ENCODE measurements around the gene LRP11.

Gene LRP11

GRCh38 chr6:149906405-149906804, 42.2 kb upstream of the LRP11 start:
- Histone ChIP-seq H3K9me3 (ENCODE audit: insufficient read depth, low read depth, low read length) (peaks cover 22% of the 10 kb centered on the region), H2BK120ac (ENCODE audit: insufficient read depth, low read length, poor library complexity) (no peak overlapping the region), H2BK5ac (ENCODE audit: low read depth, low read length, poor library complexity) (no peak overlapping the region), H3K18ac (ENCODE audit: low read length) (no peak overlapping the region), H3K9ac (ENCODE audit: low read length) (no peak overlapping the region), H4K12ac (ENCODE audit: low read depth, low read length) (no peak overlapping the region), H3K27me3 (ENCODE audit: insufficient read depth, low read length) (no peaks in the 10 kb centered on the region), H3K23ac (ENCODE audit: low read length) (no peak overlapping the region), H3K4me2 (ENCODE audit: low read length) (no peak overlapping the region), H3K36me3 (ENCODE audit: control insufficient read depth in 1 of 2, insufficient read depth in 2 of 2, low read length in 2 of 2) (no peaks in the 10 kb centered on the region), H2AK5ac (ENCODE audit: low read length) (no peak overlapping the region), H4K91ac (ENCODE audit: low read depth, low read length) (no peak overlapping the region), H3K79me1 (ENCODE audit: low read length) (no peaks in the 10 kb centered on the region), H3K4ac (ENCODE audit: low read depth, low read length) (no peak overlapping the region), H3K4me3 (ENCODE audit: low read depth, low read length) (no peak overlapping the region), H4K8ac (ENCODE audit: low read depth, low read length) (no peak overlapping the region), H3K27ac (ENCODE audit: low read depth, low read length) (no peak overlapping the region), H3K4me1 (ENCODE audit: control insufficient read depth in 1 of 2, insufficient read depth in 2 of 2, low read length in 2 of 2) (no peaks in the 10 kb centered on the region), H2AFZ (ENCODE audit: insufficient read depth, low read length, poor library complexity) (no peak overlapping the region), H3K14ac (ENCODE audit: low read length) (no peak overlapping the region), H3K79me2 (ENCODE audit: control insufficient read depth, insufficient read depth, low read length, poor library complexity) (no peaks in the 10 kb centered on the region), H2BK12ac (ENCODE audit: low read length) (no peak overlapping the region)
- no CpG with 5 or more reads among the region's 4 CpGs for WGBS (ENCODE audit: extremely low coverage, insufficient coverage, insufficient read length)
- DNase-seq, result no peak

- no peak overlapping the region for H2AK5ac ChIP-seq (ENCODE audit: low read length)
- H4K12ac ChIP-seq (ENCODE audit: low read depth, low read length), result no peak overlapping the region
- H2BK12ac ChIP-seq (ENCODE audit: low read length), result no peak overlapping the region
- WGBS (ENCODE audit: extremely low coverage, insufficient coverage, insufficient read length), result no CpG with 5 or more reads among the region's 6 CpGs
- H2AFZ ChIP-seq (ENCODE audit: insufficient read depth, low read length, poor library complexity), result no peak overlapping the region
- H3K27ac ChIP-seq (ENCODE audit: low read depth, low read length), result no peak overlapping the region
- H3K79me1 ChIP-seq (ENCODE audit: low read length), result no peaks in the 10 kb centered on the region
- no peak overlapping the region for H3K4me2 ChIP-seq (ENCODE audit: low read length)
- H3K23ac ChIP-seq (ENCODE audit: low read length), result no peak overlapping the region
- H3K4me3 ChIP-seq (ENCODE audit: low read depth, low read length), result no peak overlapping the region
- no peak overlapping the region for H4K91ac ChIP-seq (ENCODE audit: low read depth, low read length)
- no peak for DNase-seq
- H3K79me2 ChIP-seq (ENCODE audit: control insufficient read depth, insufficient read depth, low read length, poor library complexity), result no peaks in the 10 kb centered on the region
- H4K8ac ChIP-seq (ENCODE audit: low read depth, low read length), result no peak overlapping the region
- H3K9me3 ChIP-seq (ENCODE audit: insufficient read depth, low read depth, low read length), result peaks cover 22% of the 10 kb centered on the region
- no peak overlapping the region for H3K14ac ChIP-seq (ENCODE audit: low read length)
- H3K27me3 ChIP-seq (ENCODE audit: insufficient read depth, low read length), result no peaks in the 10 kb centered on the region
- no peaks in the 10 kb centered on the region for H3K4me1 ChIP-seq (ENCODE audit: control insufficient read depth in 1 of 2, insufficient read depth in 2 of 2, low read length in 2 of 2)
- H2BK5ac ChIP-seq (ENCODE audit: low read depth, low read length, poor library complexity), result no peak overlapping the region
- no peak overlapping the region for H2BK120ac ChIP-seq (ENCODE audit: insufficient read depth, low read length, poor library complexity)
- H3K9ac ChIP-seq (ENCODE audit: low read length), result no peak overlapping the region
- no peak overlapping the region for H3K18ac ChIP-seq (ENCODE audit: low read length)
- H3K36me3 ChIP-seq (ENCODE audit: control insufficient read depth in 1 of 2, insufficient read depth in 2 of 2, low read length in 2 of 2), result no peaks in the 10 kb centered on the region
- H3K4ac ChIP-seq (ENCODE audit: low read depth, low read length), result no peak overlapping the region
These were observed 41.8 kb upstream of the LRP11 start for GRCh38 chr6:149905911-149906371.

- H3K18ac ChIP-seq (ENCODE audit: low read length), result no peak overlapping the region
- peaks cover 22% of the 10 kb centered on the region for H3K9me3 ChIP-seq (ENCODE audit: insufficient read depth, low read depth, low read length)
- no peaks in the 10 kb centered on the region for H3K36me3 ChIP-seq (ENCODE audit: control insufficient read depth in 1 of 2, insufficient read depth in 2 of 2, low read length in 2 of 2)
- H3K23ac ChIP-seq (ENCODE audit: low read length), result no peak overlapping the region
- H2AK5ac ChIP-seq (ENCODE audit: low read length), result no peak overlapping the region
- no peak overlapping the region for H3K4me3 ChIP-seq (ENCODE audit: low read depth, low read length)
- no CpG with 5 or more reads among the region's 18 CpGs for WGBS (ENCODE audit: extremely low coverage, insufficient coverage, insufficient read length)
- no peak overlapping the region for H4K12ac ChIP-seq (ENCODE audit: low read depth, low read length)
- H3K4me1 ChIP-seq (ENCODE audit: control insufficient read depth in 1 of 2, insufficient read depth in 2 of 2, low read length in 2 of 2), result no peaks in the 10 kb centered on the region
- H2BK12ac ChIP-seq (ENCODE audit: low read length), result no peak overlapping the region
- H3K9ac ChIP-seq (ENCODE audit: low read length), result no peak overlapping the region
- H3K27me3 ChIP-seq (ENCODE audit: insufficient read depth, low read length), result no peaks in the 10 kb centered on the region
- H3K27ac ChIP-seq (ENCODE audit: low read depth, low read length), result no peak overlapping the region
- no peaks in the 10 kb centered on the region for H3K79me2 ChIP-seq (ENCODE audit: control insufficient read depth, insufficient read depth, low read length, poor library complexity)
- H2AFZ ChIP-seq (ENCODE audit: insufficient read depth, low read length, poor library complexity), result no peak overlapping the region
- DNase-seq, result no peak
- H3K14ac ChIP-seq (ENCODE audit: low read length), result no peak overlapping the region
- no peak overlapping the region for H4K8ac ChIP-seq (ENCODE audit: low read depth, low read length)
- H4K91ac ChIP-seq (ENCODE audit: low read depth, low read length), result no peak overlapping the region
- H3K4me2 ChIP-seq (ENCODE audit: low read length), result no peak overlapping the region
- H2BK5ac ChIP-seq (ENCODE audit: low read depth, low read length, poor library complexity), result no peak overlapping the region
- no peak overlapping the region for H2BK120ac ChIP-seq (ENCODE audit: insufficient read depth, low read length, poor library complexity)
- no peaks in the 10 kb centered on the region for H3K79me1 ChIP-seq (ENCODE audit: low read length)
- H3K4ac ChIP-seq (ENCODE audit: low read depth, low read length), result no peak overlapping the region
These were observed 41.3 kb upstream of the LRP11 start for GRCh38 chr6:149905371-149905910.

- Histone ChIP-seq H2BK120ac (ENCODE audit: insufficient read depth, low read length, poor library complexity) (no peak overlapping the region), H3K36me3 (ENCODE audit: control insufficient read depth in 1 of 2, insufficient read depth in 2 of 2, low read length in 2 of 2) (no peaks in the 10 kb centered on the region), H2BK5ac (ENCODE audit: low read depth, low read length, poor library complexity) (no peak overlapping the region), H3K79me2 (ENCODE audit: control insufficient read depth, insufficient read depth, low read length, poor library complexity) (no peaks in the 10 kb centered on the region), H4K8ac (ENCODE audit: low read depth, low read length) (no peak overlapping the region), H2AFZ (ENCODE audit: insufficient read depth, low read length, poor library complexity) (no peak overlapping the region), H3K27me3 (ENCODE audit: insufficient read depth, low read length) (no peaks in the 10 kb centered on the region), H2BK12ac (ENCODE audit: low read length) (no peak overlapping the region), H3K4me1 (ENCODE audit: control insufficient read depth in 1 of 2, insufficient read depth in 2 of 2, low read length in 2 of 2) (no peaks in the 10 kb centered on the region), H3K14ac (ENCODE audit: low read length) (no peak overlapping the region), H4K12ac (ENCODE audit: low read depth, low read length) (no peak overlapping the region), H3K18ac (ENCODE audit: low read length) (no peak overlapping the region), H3K9me3 (ENCODE audit: insufficient read depth, low read depth, low read length) (peaks cover 18% of the 10 kb centered on the region), H3K23ac (ENCODE audit: low read length) (no peak overlapping the region), H3K79me1 (ENCODE audit: low read length) (no peaks in the 10 kb centered on the region), H4K91ac (ENCODE audit: low read depth, low read length) (no peak overlapping the region), H3K4ac (ENCODE audit: low read depth, low read length) (no peak overlapping the region), H2AK5ac (ENCODE audit: low read length) (no peak overlapping the region), H3K9ac (ENCODE audit: low read length) (no peak overlapping the region), H3K4me3 (ENCODE audit: low read depth, low read length) (no peak overlapping the region), H3K27ac (ENCODE audit: low read depth, low read length) (no peak overlapping the region), H3K4me2 (ENCODE audit: low read length) (no peak overlapping the region)
- no CpG with 5 or more reads among the region's 13 CpGs for WGBS (ENCODE audit: extremely low coverage, insufficient coverage, insufficient read length)
- peak in 1 of 2 donors; percentile 37 for DNase-seq
These were observed 40.7 kb upstream of the LRP11 start for GRCh38 chr6:149904661-149905370.
